Mucosa of rectum (tissue), 2 donors: ENCODE results near the gene UBE2QL1.

ENCODE experiments used
- H3K27ac ChIP-seq, 2 donors: one replicate each; pipeline ENCODE4 v1.7.0; 2013; ENCODE audit warnings: inconsistent platforms in 2 of 2, low read depth in 2 of 2, low read length in 2 of 2
- H3K27me3 ChIP-seq, 2 donors: one replicate each; pipeline ENCODE4 v1.7.0; 2013; ENCODE audit warnings: low read length in 2 of 2; ENCODE audit not compliant: control insufficient read depth in 2 of 2, insufficient read depth in 2 of 2
- H3K36me3 ChIP-seq, 2 donors: one replicate each; pipeline ENCODE4 v1.7.0; 2013; ENCODE audit warnings: low read length in 2 of 2; ENCODE audit not compliant: control insufficient read depth in 2 of 2, insufficient read depth in 2 of 2
- H3K4me1 ChIP-seq, 2 donors: one replicate each; pipeline ENCODE4 v1.7.0; 2013; ENCODE audit warnings: low read length in 2 of 2, mild to moderate bottlenecking in 1 of 2; ENCODE audit not compliant: control insufficient read depth in 2 of 2, insufficient read depth in 2 of 2
- H3K4me3 ChIP-seq, 2 donors: one replicate each; pipeline ENCODE4 v1.7.0; 2013; ENCODE audit warnings: low read length in 2 of 2
- H3K9ac ChIP-seq, 2 donors: one replicate each; pipeline ENCODE4 v1.7.0; 2013; ENCODE audit warnings: low read length in 2 of 2, low read depth in 1 of 2, mild to moderate bottlenecking in 1 of 2
- H3K9me3 ChIP-seq, 2 donors: one replicate each; pipeline ENCODE4 v1.7.0; 2013; ENCODE audit warnings: low read length in 2 of 2; ENCODE audit not compliant: control insufficient read depth in 2 of 2
- donor health status: healthy.
- donor health status: Normal muscosa, but diverticular disease.

The UBE2QL1 gene

DNA sequence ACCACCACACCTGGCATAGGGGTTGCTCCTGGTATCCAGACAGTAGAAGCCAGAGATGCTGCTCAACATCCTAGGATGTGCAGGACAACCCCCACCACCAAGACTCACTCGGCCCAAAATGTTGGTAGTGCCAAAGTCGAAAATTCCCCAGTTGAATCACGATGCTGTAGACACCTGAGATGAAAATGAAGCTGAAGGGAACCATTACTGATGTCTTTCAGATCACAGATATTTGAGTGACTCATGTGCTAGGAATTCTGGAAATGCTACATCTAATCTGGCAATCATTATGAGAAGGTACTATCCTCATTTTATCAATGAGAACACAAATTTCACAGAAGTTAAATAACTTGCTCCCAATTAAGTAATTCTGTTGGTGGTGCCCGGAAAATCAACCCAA, 21.0 kb upstream of the UBE2QL1 start:
- no peaks in the 10 kb centered on the region for H3K4me1 ChIP-seq
- no peaks in the 10 kb centered on the region for H3K9me3 ChIP-seq
- H3K9ac ChIP-seq: no peak overlapping the region
- H3K4me3 ChIP-seq: no peak overlapping the region
- peaks cover 0 to 3% of the 10 kb centered on the region in 2 donors for H3K27me3 ChIP-seq
- no peaks in the 10 kb centered on the region for H3K36me3 ChIP-seq
- H3K27ac ChIP-seq: no peak overlapping the region

DNA sequence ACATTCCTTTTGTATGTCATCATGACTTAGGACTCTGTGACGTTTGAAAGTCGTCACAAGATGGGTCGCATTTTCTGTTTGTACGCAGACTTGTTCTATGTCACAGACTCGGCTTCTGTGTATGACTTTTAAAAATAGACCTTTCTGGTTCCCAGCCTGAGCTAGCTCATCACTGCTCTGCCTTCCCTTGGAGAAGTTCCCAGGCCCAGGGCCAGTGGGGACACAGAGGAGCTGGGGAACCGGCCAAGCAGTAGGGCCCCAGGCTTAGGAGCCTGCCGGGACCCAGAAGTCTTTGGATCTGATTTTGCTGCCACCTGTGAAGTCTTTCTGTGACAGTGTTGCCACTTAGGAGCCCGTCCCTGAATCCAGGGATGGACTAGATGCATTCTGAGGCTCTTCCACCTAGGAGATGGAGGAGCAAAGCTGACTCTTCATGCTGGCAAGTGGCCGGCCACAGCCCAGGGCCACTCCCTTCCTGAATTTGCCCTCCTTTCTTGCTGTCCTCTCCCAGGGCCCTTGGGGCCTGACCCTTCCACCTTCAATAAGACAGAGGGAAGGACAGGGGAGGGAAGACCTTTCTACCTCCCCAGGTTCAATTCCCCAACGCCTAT, 18.1 kb upstream of the UBE2QL1 start:
- Histone ChIP-seq H3K36me3 (no peaks in the 10 kb centered on the region), H3K27me3 (peaks cover 0 to 2% of the 10 kb centered on the region in 2 donors), H3K27ac (no peak overlapping the region), H3K4me3 (no peak overlapping the region), H3K4me1 (no peaks in the 10 kb centered on the region), H3K9me3 (no peaks in the 10 kb centered on the region), H3K9ac (no peak overlapping the region)

DNA sequence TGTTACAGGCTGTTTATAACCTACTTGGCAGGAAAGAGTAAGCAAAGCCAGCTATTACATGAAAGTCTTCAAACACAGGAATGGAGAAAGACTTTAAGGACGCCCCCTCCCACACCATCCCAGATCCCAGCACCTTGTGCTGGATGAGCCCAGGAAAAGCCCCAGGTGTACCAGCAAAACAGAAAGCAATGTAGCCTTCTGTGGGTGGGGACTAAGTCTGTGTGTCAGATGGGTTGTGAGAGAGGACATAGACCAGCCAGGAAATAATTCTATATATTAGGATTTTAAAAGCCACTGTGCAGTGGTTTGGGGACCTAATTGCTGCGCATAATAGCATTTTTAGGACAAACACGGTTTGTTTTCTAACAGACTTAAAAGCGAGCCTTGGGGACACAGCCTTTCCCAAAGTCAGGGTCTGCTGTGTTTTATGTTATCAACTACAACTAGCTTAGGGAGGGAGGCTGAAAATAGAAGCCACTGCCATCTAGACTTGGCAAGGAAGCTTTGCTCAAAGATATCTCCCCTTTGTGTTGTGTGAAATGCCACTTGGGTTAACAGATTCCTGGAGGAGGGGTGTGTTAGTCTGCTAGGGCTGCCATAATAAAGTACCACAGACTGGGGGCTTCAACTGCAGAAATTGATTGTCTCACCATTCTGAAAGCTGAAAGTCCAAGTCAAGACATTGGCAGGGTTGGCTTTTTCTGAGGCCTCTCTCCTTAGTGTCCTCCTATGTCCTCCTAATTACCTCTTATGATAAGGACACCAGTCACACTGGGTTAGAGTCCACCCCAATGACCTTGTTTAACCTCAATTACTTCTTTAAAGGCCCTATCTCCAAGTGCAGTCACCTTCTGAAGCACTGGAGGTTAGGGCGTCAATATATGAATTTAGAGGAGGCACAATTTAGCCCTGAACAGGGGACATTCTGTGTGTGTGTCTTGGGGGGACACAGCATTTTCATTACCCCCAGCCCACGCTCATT, 17.2 kb upstream of the UBE2QL1 start:
- no peaks in the 10 kb centered on the region for H3K9me3 ChIP-seq
- H3K4me3 ChIP-seq: no peak overlapping the region
- H3K27ac ChIP-seq: no peak overlapping the region
- no peaks in the 10 kb centered on the region for H3K4me1 ChIP-seq
- no peaks in the 10 kb centered on the region for H3K36me3 ChIP-seq
- H3K27me3 ChIP-seq: peaks cover 0 to 5% of the 10 kb centered on the region in 2 donors
- no peak overlapping the region for H3K9ac ChIP-seq

DNA sequence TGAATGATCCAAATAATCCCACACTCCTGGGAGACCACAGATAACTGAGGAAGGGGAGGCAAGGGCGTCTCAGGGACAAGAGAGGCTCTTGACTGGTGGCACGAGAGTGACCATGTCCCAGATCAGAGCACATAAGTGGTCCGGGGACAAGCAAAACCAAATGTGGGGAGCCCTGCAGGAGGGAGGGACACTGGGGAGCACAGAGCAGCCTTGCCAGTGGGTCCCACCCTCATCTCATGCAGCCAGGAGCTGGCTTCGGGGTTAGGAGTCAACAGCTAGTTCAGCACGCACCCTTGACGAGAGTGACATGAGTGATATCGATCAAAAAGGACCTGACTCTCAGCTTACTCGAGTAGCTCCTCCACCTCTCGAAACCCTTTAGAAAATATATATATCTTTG, 16.5 kb upstream of the UBE2QL1 start:
- no peak overlapping the region for H3K4me3 ChIP-seq
- H3K27ac ChIP-seq: no peak overlapping the region
- no peaks in the 10 kb centered on the region for H3K4me1 ChIP-seq
- H3K27me3 ChIP-seq: peaks cover 0 to 5% of the 10 kb centered on the region in 2 donors
- H3K9ac ChIP-seq: no peak overlapping the region
- H3K9me3 ChIP-seq: no peaks in the 10 kb centered on the region
- H3K36me3 ChIP-seq: no peaks in the 10 kb centered on the region

DNA sequence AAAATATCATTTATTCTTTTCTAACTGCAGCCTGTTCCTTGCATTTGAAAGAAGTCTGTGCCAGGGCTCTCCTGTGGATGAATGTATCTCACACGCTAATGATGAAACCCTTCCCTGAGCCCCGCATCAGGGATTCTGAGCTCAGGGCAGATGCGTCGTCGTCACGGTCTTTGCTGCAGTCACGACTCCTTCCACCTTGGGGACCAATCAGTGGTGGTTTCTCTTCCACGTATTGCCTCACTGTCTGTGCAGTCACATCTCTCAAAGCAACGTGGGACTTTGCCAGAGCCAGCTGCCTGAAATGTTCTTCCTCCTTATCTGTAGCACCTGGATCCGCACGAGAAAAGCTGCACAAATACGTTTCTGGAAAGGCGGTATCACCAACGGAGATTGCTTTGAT, 13.9 kb upstream of the UBE2QL1 start:
- peaks cover 0 to 5% of the 10 kb centered on the region in 2 donors for H3K27me3 ChIP-seq
- no peaks in the 10 kb centered on the region for H3K36me3 ChIP-seq
- H3K9me3 ChIP-seq: peaks cover 0 to 2% of the 10 kb centered on the region in 2 donors
- H3K4me3 ChIP-seq: no peak overlapping the region
- H3K9ac ChIP-seq: no peak overlapping the region
- no peak overlapping the region for H3K27ac ChIP-seq
- no peaks in the 10 kb centered on the region for H3K4me1 ChIP-seq

DNA sequence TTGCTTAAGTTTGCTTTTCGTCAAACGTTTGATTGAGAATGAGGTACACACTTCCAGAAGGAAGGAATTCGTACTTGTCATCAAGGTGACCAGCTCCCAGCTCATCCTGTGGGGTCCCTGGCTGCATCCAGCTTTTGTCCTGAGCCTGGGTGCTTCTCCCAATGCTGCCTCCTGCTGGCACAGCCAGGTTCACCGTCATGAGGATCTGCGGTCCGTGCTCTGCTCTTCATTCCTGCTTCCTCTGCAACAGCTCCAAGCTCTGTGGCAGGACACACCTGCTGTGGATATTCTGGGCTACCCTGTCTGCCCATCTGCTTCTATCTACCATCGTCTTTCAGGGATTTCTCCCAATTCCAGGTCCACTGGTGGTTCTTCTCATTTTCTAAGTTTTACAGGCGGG, 13.3 kb upstream of the UBE2QL1 start:
- H3K36me3 ChIP-seq: no peaks in the 10 kb centered on the region
- H3K4me1 ChIP-seq: no peaks in the 10 kb centered on the region
- H3K27ac ChIP-seq: no peak overlapping the region
- no peak overlapping the region for H3K4me3 ChIP-seq
- H3K9ac ChIP-seq: no peak overlapping the region
- peaks cover 0 to 5% of the 10 kb centered on the region in 2 donors for H3K27me3 ChIP-seq
- peaks cover 0 to 3% of the 10 kb centered on the region in 2 donors for H3K9me3 ChIP-seq

DNA sequence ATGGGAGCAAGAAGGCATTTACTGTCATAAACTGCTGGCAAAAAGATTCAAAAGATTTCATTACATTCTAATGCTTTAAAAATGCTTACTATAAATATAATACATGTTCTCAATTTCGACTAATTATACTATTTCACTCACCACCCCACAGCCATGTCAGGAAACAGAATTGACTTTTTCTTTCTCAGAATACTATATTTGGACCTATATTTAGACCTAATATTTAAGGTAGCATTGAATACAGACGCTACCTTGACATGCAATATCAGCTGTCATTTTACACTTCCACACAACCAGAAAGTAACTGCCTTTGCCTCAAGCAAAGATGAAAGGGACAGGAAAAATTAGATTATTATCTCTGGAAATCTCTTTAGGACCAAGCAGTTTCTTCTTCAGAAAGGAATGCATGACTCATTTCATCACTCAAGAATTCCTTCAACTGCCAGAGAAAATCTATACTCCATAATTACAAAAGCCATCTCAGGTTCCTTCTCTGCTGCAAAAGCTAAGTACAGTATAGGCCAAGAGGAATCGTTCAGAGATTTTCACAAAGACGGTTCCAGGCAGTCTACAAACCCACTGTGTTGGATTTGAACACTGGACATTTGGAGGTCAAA, 11.8 kb upstream of the UBE2QL1 start:
- Histone ChIP-seq H3K4me3 (no peak overlapping the region), H3K9ac (no peak overlapping the region), H3K27me3 (peaks cover 0 to 5% of the 10 kb centered on the region in 2 donors), H3K36me3 (no peaks in the 10 kb centered on the region), H3K4me1 (no peaks in the 10 kb centered on the region), H3K27ac (no peak overlapping the region), H3K9me3 (peaks cover 0 to 3% of the 10 kb centered on the region in 2 donors)

DNA sequence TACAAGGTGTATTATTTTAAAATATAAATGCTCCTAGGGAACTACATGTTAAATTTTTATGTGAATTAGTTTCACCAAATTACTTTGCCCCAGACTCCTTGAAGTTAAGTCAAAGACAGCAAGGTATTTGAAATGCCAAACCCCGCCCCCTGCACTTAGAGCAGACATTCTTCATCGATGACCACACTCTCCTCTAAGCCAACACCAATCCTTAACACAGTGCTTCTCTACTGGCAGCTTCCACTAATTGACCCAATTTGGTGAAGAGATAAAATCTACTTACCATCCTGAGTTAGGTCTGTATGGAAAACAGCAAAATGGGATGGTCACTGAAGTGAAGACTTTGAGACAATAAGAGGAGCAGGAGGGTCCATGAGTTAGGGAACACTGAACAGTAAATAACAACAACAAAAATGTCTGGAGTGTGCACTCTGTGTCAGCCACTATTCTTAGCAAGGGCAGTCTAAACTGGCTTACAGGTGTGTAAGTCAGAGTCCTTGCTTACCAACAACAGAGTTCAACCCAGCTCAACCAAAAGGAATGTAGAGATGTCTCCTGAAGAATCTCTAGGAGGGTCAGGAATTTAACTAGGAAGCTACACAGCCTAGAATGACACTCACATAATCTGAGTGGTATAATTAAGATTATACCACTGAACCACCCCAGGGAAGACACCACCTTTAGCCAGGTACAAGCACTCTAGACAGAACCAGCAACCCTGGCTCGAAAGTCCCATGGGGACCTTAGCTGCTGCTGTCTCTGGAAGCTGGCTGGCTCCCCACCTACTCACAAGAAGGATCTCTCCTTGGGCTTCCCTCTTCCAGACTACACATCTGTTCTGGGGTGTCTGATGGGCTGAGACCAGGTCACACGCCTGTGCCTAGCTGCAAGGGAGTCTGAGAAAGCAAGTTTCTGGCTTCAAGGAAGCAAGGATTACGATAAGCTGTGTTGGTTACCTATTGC, 8.8 kb upstream of the UBE2QL1 start:
- Histone ChIP-seq H3K9me3 (peaks cover 0 to 3% of the 10 kb centered on the region in 2 donors), H3K27me3 (peaks cover 0 to 5% of the 10 kb centered on the region in 2 donors), H3K4me1 (no peaks in the 10 kb centered on the region), H3K27ac (no peak overlapping the region), H3K36me3 (no peaks in the 10 kb centered on the region), H3K9ac (no peak overlapping the region), H3K4me3 (no peak overlapping the region)

DNA sequence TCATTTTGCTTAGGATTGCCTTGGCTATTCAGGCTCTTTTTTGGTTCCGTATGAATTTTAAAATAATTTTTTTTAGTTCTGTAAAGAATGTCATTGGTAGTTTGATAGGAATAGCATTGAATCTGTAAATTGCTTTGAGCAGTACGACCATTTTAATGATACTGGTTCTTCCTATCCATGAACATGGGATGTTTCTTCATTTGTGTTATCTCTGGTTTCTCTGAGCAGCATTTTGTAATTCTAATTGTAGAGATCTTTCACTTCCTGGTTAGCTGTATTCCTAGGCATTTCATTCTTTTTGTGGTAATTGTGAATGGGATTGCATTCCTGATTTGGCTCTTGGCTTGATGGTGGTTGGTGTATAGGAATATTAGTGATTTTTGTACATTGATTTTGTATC, 6.3 kb upstream of the UBE2QL1 start:
- Histone ChIP-seq H3K4me3 (no peak overlapping the region), H3K9ac (no peak overlapping the region), H3K4me1 (no peaks in the 10 kb centered on the region), H3K9me3 (peaks cover 0 to 3% of the 10 kb centered on the region in 2 donors), H3K36me3 (no peaks in the 10 kb centered on the region), H3K27me3 (no peaks in the 10 kb centered on the region), H3K27ac (no peak overlapping the region)
